K562 (cell line): ENCODE data around the gene PTPRF. TPM values are rescaled to one million over a fixed set of nuclear protein-coding genes. Genes with fewer than 3 reads are reported as not detected.

ENCODE experiments used
- BMI1 ChIP-seq: fragments of 150-350 bp; IDR thresholded peaks from 2 replicates; pipeline ENCODE4 v1.6.1; 2014; ENCODE audit warnings: low read length
- CBX2 ChIP-seq: fragments of 200-600 bp; sonication (generic); IDR thresholded peaks from one replicate; pipeline ENCODE4 v1.6.1; 2012; ENCODE audit warnings: mild to moderate bottlenecking, low read length, inconsistent platforms; ENCODE audit not compliant: insufficient read depth, poor library complexity, severe bottlenecking
- CREB3L1 ChIP-seq: fragments of 450-650 bp; IDR thresholded peaks from 2 replicates; pipeline ENCODE4 v1.6.1; 2014; ENCODE audit warnings: low read depth, mild to moderate bottlenecking, moderate library complexity, borderline replicate concordance
- MBD2 ChIP-seq: sonication (generic); IDR thresholded peaks from 2 replicates; pipeline ENCODE4 v1.6.1; 2016; ENCODE audit warnings: low read depth, borderline replicate concordance
- PHB2 ChIP-seq: fragments of 450-650 bp; IDR thresholded peaks from 2 replicates; pipeline ENCODE4 v1.6.1; 2017; ENCODE audit warnings: low read depth
- REST ChIP-seq, 2 experiments: fragments of 450-650 bp; formaldehyde crosslinking in 1 of 2; IDR thresholded peaks; 2 replicates each; pipeline versions ENCODE4 v1.4.0 to v1.6.1; 2014 to 2020; ENCODE audit warnings: mild to moderate bottlenecking in 2 of 2, borderline replicate concordance in 1 of 2, low read depth in 1 of 2
- SAP30 ChIP-seq: fragments of 200-600 bp; sonication (generic); IDR thresholded peaks from 2 replicates; pipeline ENCODE4 v1.6.1; 2012; ENCODE audit warnings: borderline replicate concordance, low read depth, mild to moderate bottlenecking, moderate library complexity, low read length, control low read depth, inconsistent platforms; ENCODE audit not compliant: insufficient read depth, poor library complexity, severe bottlenecking
- TCF7 ChIP-seq: sonication (generic); IDR thresholded peaks from 2 replicates; pipeline ENCODE4 v1.6.1; 2016; ENCODE audit warnings: antibody characterized with exemption, borderline replicate concordance
- TRIM24 ChIP-seq, 2 experiments: fragments of 450-650 bp; IDR thresholded peaks; 2 replicates each; pipeline ENCODE4 v1.6.1; 2016
- XRCC3 ChIP-seq: fragments of 450-650 bp; IDR thresholded peaks from 2 replicates; pipeline ENCODE4 v1.6.1; 2017; ENCODE audit warnings: mild to moderate bottlenecking, moderate library complexity
- ZNF263 ChIP-seq: sonication (generic); formaldehyde crosslinking; IDR thresholded peaks from 2 replicates; pipeline ENCODE4 v1.8.0; 2022; ENCODE audit warnings: mild to moderate bottlenecking, missing genetic modification reagents, borderline replicate concordance
- ZNF780A ChIP-seq: fragments of 250-450 bp; sonication (Bioruptor Pico); IDR thresholded peaks from 2 replicates; pipeline ENCODE4 v1.5.0; 2021; ENCODE audit warnings: mild to moderate bottlenecking
- polyA plus RNA-seq, 8 experiments: library from polyadenylated mRNA; depleted of rRNA in 4 of 8; stranded (reverse) in 5 of 8; unstranded in 3 of 8; fragments of >200 nt; fragmentation: Nextera tagmentation in 2 of 8; fragmentation: Illumina TruSeq in 1 of 8; extraction: Ambion mirVana in 2 of 8; extraction: Trizol in 1 of 8; gene quantifications; 2 replicates each; pipeline versions ENCODE4 v1.2.1 to v1.2.3, GENCODE V29; 2011 to 2014; ENCODE audit warnings: inconsistent platforms in 1 of 8, missing spikeins in 1 of 8
- total RNA-seq, 7 experiments: library from RNA; depleted of rRNA in 6 of 7; stranded (reverse); fragments of >200 nt in 6 of 7; fragmentation: Illumina TruSeq in 2 of 7; extraction: Trizol in 2 of 7; gene quantifications; 2 replicates each; pipeline versions ENCODE4 v1.2.1 to v1.2.3, GENCODE V29; 2011 to 2021; ENCODE audit warnings: low replicate concordance in 1 of 7

Gene PTPRF
- total and polyA plus RNA-seq, 9 of the 15 experiments (the other 6 are each of a cell fraction or from before 2014, with no cell fraction given), result 0.13 to 4.3 (median 1.1) TPM

GRCh38 chr1:43529206-43529731, 1.4 kb upstream of the PTPRF start (continued):
- TF ChIP-seq CREB3L1, result no peak
- no peak for TF ChIP-seq PHB2
- no peak for TF ChIP-seq BMI1
- peak; percentile 91 for TF ChIP-seq REST (IDR thresholded peaks at IDR 0.05; ENCODE audit: borderline replicate concordance)
- no peak for TF ChIP-seq REST (CRISPR knock-in tag; IDR thresholded peaks at IDR 0.05; ENCODE audit: low read depth)
- TF ChIP-seq CBX2, result no peak
- no peak for TF ChIP-seq TCF7
- peak; percentile 49; the same call in 1 of the 2 replicates for TF ChIP-seq ZNF263 (CRISPR knock-in tag)
- TF ChIP-seq ZNF780A, result no peak
- TF ChIP-seq SAP30, result no peak
- TF ChIP-seq MBD2, result no peak
- no peak for TF ChIP-seq XRCC3
- no peak for TF ChIP-seq TRIM24 (IDR thresholded peaks at IDR 0.05)
